Measurements from ENCODE around the gene PCED1B. TPM values are rescaled to one million over a fixed set of nuclear protein-coding genes. Genes with fewer than 3 reads are reported as not detected.

Gene PCED1B
- polyA plus RNA-seq, 1 donor, result 0.72 TPM

DNA sequence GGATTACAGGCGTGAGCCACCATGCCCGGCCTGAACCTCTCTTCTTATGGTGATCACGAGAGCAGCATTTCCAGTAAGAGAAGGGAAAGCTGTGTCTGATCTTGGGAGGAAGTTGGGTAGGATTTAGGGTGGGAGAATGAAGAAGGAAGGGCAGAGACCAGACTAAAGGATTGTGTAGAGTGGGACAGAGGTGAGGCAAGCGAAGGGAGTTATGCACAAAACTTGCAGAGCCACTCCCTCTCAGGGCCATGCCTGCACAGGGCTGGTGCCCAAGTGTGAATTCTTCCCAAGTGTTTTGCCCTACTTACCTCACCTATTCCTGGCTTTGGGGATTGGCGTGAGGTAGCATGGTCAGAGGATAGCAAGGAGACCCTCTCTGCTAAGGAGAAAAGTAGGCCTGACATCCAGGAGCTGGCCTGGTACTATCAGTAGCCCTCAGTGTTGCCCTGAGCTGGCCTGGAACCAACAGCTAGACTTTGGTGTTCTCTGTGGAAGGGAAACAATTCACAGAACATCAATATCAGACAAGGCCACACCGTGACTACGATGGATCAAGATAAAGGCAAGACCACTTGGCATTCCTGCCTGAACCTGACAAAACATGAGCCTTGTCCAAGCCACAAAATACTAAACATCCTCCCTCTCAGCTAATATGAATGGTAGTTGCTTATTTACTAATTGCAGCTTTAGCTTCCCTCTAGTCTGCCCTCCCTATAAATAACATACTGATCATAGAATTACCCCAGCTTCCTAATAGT is 201.3 kb downstream of the PCED1B start:
- no peak for DNase-seq

DNA sequence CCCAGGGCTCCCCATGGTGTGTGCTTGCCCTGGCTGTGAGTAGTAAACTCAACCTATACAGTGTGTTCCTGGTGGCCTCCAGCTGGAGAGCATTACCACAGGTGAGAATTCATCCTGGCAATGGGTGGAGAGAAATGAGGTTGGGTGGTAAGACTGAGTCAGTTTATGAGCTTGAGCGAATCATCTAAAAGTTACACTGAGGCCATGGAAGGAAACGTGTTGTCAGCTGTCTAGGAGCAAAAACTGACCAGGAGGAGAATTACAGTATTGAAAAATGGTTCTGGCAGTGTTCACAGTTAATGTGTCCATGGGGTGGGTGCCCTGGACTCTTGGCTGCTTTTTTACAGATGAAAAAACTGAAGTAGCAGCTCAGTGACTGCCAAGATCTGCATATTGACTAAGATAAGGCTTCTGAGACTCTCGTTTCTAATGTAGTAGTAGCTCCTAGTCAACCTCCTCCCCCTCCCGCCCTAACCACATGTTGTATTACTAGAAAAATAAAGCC is 202.3 kb downstream of the PCED1B start:
- no peak for DNase-seq

DNA sequence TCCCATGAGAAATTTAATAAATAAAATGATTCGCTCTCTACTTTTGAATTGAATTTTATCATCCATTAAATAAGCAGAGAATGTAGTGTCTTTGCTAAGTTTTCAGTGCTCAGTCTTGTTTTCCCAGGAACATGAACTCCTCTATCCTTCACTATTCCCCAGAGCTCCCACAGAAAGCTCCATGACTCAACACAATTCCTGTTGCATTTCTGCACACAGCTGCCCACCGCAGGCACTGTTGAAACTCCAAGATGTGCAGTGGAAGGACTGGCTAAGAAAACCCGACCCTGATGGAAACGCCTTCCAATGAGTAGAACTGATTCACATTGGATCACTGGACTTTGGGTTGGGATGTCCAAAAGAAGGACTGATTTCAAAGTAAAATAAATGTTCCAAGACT is 202.8 kb downstream of the PCED1B start:
- no peak for DNase-seq

Other genes starting within 250 kb of the PCED1B start
- 1.5 TPM for gene AMIGO2, start 338 bp downstream of the PCED1B start, polyA plus RNA-seq (ENCODE audit: insufficient read length)